Upper lobe of left lung (tissue), 4 donors: ENCODE results near the gene DLX4.

Experiments used
- CTCF ChIP-seq, 6 experiments: fragments of 450-650 bp in 4 of 6; fragments of 200-600 bp in 2 of 6; sonication (generic) in 2 of 6; IDR thresholded peaks; one replicate each; pipeline ENCODE4 v1.5.1; 2016 to 2019; ENCODE audit warnings: antibody characterized with exemption in 6 of 6
- EP300 ChIP-seq, 4 donors: sonication (generic); formaldehyde crosslinking; IDR thresholded peaks; one replicate each; pipeline ENCODE4 v1.5.1; 2017; ENCODE audit warnings: antibody characterized with exemption in 4 of 4, control low read depth in 2 of 4
- POLR2A ChIP-seq, 4 donors: fragments of 450-650 bp; IDR thresholded peaks; one replicate each; pipeline ENCODE4 v1.5.1; 2016 to 2017; ENCODE audit warnings: antibody characterized with exemption in 4 of 4, mild to moderate bottlenecking in 2 of 4

GRCh38 chr17:49926886-49927285 is 42.1 kb upstream of the DLX4 start:
- TF ChIP-seq CTCF (IDR thresholded peaks at IDR 0.05) (no peak), POLR2A (IDR thresholded peaks at IDR 0.05) (no peak), EP300 (IDR thresholded peaks at IDR 0.05) (no peak)
